ENCODE results near the gene TMEM184B.

DNA sequence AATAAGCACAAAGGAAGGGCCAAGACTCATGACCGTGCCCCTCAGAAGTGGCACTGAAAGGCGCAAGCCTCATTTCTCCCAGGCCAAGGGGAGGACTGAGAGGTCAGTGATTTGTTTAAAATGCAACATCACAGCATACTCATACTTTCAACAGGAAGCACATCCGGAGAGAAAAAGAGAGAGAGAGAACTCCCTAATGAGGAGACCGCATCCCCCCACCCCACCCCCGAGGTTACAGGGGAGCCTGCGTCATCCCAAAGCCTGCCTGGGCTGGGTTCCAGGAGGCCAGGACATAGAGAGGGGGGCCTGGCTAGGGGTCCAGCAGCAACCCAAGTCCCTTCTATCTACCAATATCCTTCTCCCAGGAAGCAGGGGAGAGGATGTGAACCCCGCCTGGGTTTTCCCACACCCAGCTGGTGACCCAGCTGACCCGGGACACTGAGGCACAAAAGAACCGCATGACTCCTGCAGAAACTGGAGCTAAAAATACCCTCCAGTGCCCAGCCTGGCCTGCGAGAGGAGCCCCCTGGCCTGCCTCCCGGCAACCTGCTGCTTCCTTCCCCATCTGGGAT lies 40.7 kb upstream of the TMEM184B start:
- TF ChIP-seq, protein P1, sequence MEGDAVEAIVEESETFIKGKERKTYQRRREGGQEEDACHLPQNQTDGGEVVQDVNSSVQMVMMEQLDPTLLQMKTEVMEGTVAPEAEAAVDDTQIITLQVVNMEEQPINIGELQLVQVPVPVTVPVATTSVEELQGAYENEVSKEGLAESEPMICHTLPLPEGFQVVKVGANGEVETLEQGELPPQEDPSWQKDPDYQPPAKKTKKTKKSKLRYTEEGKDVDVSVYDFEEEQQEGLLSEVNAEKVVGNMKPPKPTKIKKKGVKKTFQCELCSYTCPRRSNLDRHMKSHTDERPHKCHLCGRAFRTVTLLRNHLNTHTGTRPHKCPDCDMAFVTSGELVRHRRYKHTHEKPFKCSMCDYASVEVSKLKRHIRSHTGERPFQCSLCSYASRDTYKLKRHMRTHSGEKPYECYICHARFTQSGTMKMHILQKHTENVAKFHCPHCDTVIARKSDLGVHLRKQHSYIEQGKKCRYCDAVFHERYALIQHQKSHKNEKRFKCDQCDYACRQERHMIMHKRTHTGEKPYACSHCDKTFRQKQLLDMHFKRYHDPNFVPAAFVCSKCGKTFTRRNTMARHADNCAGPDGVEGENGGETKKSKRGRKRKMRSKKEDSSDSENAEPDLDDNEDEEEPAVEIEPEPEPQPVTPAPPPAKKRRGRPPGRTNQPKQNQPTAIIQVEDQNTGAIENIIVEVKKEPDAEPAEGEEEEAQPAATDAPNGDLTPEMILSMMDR (IDR thresholded peaks at IDR 0.05 in 8 of 11, conservative IDR thresholded peaks at IDR 0.05 in 3 of 11), result no peak
- TF ChIP-seq POLR2AphosphoS5 (IDR thresholded peaks at IDR 0.05), result peak; percentile 39 to 77 (median 62)

Data from spleen (tissue), 7 donors.